ENCODE data around the gene BID.
A peak's percentile ranks its signal among the peaks of the same experiment; 100 is the strongest.

BID gene

DNA sequence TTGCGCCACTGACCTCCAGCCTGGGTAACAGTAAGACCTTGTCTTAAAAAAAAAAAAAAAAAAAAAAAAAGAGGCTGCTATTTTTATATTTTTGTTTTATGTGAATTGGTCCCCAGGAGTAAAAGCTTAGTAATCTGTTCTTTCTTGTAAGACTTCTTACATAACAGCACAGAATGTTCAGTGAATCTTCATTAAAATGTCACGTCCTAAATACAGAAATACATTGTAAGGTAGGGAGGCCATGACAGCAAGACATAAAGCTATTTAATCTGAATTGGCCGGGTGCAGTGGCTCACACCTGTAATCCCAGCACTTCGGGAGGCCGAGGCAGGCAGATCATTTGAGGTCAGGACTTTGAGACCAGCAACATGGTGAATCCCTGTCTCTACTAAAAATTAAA is 64.2 kb downstream of the BID start:
- H3K4me3 ChIP-seq (ENCODE audit: low read depth in 1 of 2, low read length in 2 of 2) = no peak overlapping the region
- no peak overlapping the region for H3K4me2 ChIP-seq (ENCODE audit: insufficient read depth, low read length)
- DNase-seq = no peak
- ATAC-seq (ENCODE audit: insufficient read depth, low read depth) = no peak
- TF ChIP-seq EZH2 (IDR thresholded peaks at IDR 0.05; ENCODE audit: borderline replicate concordance, low read depth, low read length, severe bottlenecking) (no peak), CTCF (IDR thresholded peaks at IDR 0.05; ENCODE audit: borderline replicate concordance, extremely low read depth, low read length, poor library complexity, severe bottlenecking) (no peak)
- 0 out of 2 replicates have a peak, but pooled peaks cover 5% of the 10 kb centered on the region for H3K36me3 ChIP-seq (ENCODE audit: insufficient read depth, low read length)
- H3K79me2 ChIP-seq (ENCODE audit: insufficient read depth, low read length) = peaks cover 25% of the 10 kb centered on the region
- H3K27ac ChIP-seq (ENCODE audit: low read length) = no peak overlapping the region
- H4K20me1 ChIP-seq (ENCODE audit: insufficient read depth, low read length) = no peaks in the 10 kb centered on the region
- no peak overlapping the region for H2AFZ ChIP-seq (ENCODE audit: low read depth, low read length)
- H3K27me3 ChIP-seq (ENCODE audit: insufficient read depth, low read length, poor library complexity) = no peaks in the 10 kb centered on the region
- H3K9me3 ChIP-seq (ENCODE audit: insufficient read depth, low read length, severe bottlenecking) = no peaks in the 10 kb centered on the region
- no peak overlapping the region for H3K9ac ChIP-seq (ENCODE audit: low read depth, low read length)
- H3K4me1 ChIP-seq (ENCODE audit: insufficient read depth, low read length) = peaks cover 31% of the 10 kb centered on the region

- Histone ChIP-seq H3K27me3 (ENCODE audit: insufficient read depth, low read length, poor library complexity) (no peaks in the 10 kb centered on the region), H3K4me2 (ENCODE audit: insufficient read depth, low read length) (peak overlapping the region; percentile 60), H3K4me1 (ENCODE audit: insufficient read depth, low read length) (peaks cover 31% of the 10 kb centered on the region), H3K4me3 (ENCODE audit: low read depth in 1 of 2, low read length in 2 of 2) (peak overlapping the region; percentile 5 to 48; a peak in 2 of 4 replicates), H3K9me3 (ENCODE audit: insufficient read depth, low read length, severe bottlenecking) (no peaks in the 10 kb centered on the region), H3K27ac (ENCODE audit: low read length) (peak overlapping the region; percentile 85), H3K9ac (ENCODE audit: low read depth, low read length) (peak overlapping the region; percentile 52), H2AFZ (ENCODE audit: low read depth, low read length) (no peak overlapping the region; the same call in 1 of the 2 replicates), H4K20me1 (ENCODE audit: insufficient read depth, low read length) (no peaks in the 10 kb centered on the region), H3K36me3 (ENCODE audit: insufficient read depth, low read length) (peaks cover 11% of the 10 kb centered on the region; the same call in 1 of the 2 replicates), H3K79me2 (ENCODE audit: insufficient read depth, low read length) (peaks cover 22% of the 10 kb centered on the region)
- DNase-seq = no peak
- TF ChIP-seq EZH2 (IDR thresholded peaks at IDR 0.05; ENCODE audit: borderline replicate concordance, low read depth, low read length, severe bottlenecking) = no peak
- TF ChIP-seq CTCF (IDR thresholded peaks at IDR 0.05; ENCODE audit: borderline replicate concordance, extremely low read depth, low read length, poor library complexity, severe bottlenecking) = no peak
- ATAC-seq (ENCODE audit: insufficient read depth, low read depth) = no peak
These were observed 66.7 kb downstream of the BID start for GRCh38 chr22:17707526-17707925.

GRCh38 chr22:17706947-17707346 is 67.3 kb downstream of the BID start:
- Histone ChIP-seq H3K27me3 (ENCODE audit: insufficient read depth, low read length, poor library complexity) (no peaks in the 10 kb centered on the region), H3K36me3 (ENCODE audit: insufficient read depth, low read length) (peaks cover 11% of the 10 kb centered on the region; the same call in 1 of the 2 replicates), H3K4me3 (ENCODE audit: low read depth in 1 of 2, low read length in 2 of 2) (peak overlapping the region; percentile 5 to 48; a peak in 3 of 4 replicates), H3K27ac (ENCODE audit: low read length) (peak overlapping the region; percentile 85), H4K20me1 (ENCODE audit: insufficient read depth, low read length) (no peaks in the 10 kb centered on the region), H3K79me2 (ENCODE audit: insufficient read depth, low read length) (peaks cover 22% of the 10 kb centered on the region), H2AFZ (ENCODE audit: low read depth, low read length) (peak overlapping the region; percentile 70), H3K4me2 (ENCODE audit: insufficient read depth, low read length) (peak overlapping the region; percentile 60), H3K4me1 (ENCODE audit: insufficient read depth, low read length) (peaks cover 31% of the 10 kb centered on the region), H3K9me3 (ENCODE audit: insufficient read depth, low read length, severe bottlenecking) (no peaks in the 10 kb centered on the region), H3K9ac (ENCODE audit: low read depth, low read length) (peak overlapping the region; percentile 52)
- no peak for DNase-seq
- no peak for ATAC-seq (ENCODE audit: insufficient read depth, low read depth)
- no peak for TF ChIP-seq EZH2 (IDR thresholded peaks at IDR 0.05; ENCODE audit: borderline replicate concordance, low read depth, low read length, severe bottlenecking)
- TF ChIP-seq CTCF (IDR thresholded peaks at IDR 0.05; ENCODE audit: borderline replicate concordance, extremely low read depth, low read length, poor library complexity, severe bottlenecking) = no peak
